ENCODE results near the gene CDCA7L.
"Not testable (repeated sequence)": the region's sequence is repeated elsewhere in the genome, so short reads cannot be mapped to it uniquely, and the experiment has no call there.

CDCA7L gene

DNA sequence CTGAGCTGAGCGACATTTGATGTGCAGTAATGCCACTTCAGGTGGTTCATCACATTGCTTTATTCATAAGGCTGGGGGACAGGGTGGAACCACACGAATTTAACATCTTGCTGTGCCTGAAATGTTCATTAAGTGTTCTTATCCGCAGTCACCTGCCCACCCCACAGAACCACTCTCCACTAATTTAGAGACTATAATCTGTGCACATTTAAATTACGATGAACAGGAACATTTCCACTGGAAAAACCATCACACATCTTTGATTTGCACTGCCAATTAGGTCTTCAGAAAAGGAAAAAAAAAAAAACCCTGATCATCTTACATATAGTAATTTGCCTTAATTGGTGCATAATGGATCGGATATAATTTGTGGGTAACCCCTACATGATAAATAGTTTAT, 2.3 kb downstream of the CDCA7L start:
- DNase-seq (ENCODE audit: low read depth), result no peak

DNA sequence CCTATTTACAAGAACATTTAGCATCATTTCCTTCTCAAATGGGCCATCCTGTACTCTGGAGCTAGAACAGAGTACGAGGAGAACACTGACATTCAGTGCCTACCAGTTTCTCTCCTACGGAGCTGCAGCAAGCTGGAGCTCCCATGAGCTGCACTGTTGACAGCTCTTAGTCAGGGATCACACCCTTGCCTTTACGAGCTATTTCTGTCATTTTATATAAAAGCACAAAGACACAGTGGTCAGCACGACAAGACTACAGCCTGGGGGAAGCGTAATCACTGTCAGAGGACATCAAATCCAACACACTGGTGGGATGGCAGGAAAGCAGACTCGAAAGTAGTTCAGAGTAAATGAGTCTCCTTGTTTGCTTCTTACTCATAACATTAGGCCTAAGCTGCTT, 2.7 kb downstream of the CDCA7L start:
- DNase-seq (ENCODE audit: low read depth), result no peak

DNA sequence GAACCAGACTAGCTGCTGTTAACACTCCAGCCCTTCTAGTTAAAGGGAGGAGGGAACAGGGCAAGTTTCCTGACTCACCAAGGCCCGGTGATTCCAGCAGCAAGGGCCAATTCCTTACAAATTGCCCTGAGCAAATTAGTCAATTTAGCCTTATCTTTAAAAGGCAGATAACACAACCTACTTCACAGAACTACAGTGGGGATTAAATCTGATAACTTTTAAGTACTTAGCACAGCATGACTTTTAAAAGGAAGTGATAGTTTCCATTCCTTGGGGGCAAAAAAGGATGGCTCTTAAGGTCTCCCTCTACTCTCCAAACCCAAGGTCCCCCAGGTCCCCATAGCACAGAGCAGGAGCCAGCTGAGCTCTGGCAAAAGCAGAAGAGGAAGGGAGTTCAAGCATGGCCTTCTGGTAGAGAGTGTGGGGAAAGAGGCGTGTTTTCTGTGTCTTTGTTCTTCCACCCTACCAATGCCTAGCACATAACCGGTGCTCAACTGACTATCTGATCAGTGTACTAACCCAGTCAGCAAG, 4.0 kb downstream of the CDCA7L start:
- no peak for DNase-seq (ENCODE audit: low read depth)

DNA sequence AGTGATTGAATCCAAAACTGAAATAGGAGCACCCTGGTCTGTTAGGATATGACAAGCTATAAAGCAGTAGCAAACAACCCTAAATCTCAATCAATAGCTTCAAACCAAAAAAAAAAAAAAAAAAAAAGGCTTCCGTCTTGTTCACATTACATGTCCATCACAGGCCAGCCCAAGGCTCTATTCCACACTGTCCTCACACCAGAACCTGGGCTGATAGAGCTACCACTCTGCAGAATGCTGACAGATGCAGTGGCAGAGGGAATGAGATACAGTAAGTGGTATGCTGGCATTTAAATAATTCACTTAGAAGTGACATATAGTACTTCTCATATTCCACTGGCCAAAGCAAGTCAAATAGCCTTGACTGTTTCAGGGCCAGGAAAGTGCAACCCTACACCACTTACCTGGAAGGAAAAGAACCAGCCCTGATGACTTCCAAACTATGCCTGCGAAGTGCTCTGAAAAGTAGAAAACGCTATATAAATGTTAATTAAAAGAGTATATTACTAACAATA, 5.8 kb downstream of the CDCA7L start:
- DNase-seq (ENCODE audit: low read depth), result no peak

DNA sequence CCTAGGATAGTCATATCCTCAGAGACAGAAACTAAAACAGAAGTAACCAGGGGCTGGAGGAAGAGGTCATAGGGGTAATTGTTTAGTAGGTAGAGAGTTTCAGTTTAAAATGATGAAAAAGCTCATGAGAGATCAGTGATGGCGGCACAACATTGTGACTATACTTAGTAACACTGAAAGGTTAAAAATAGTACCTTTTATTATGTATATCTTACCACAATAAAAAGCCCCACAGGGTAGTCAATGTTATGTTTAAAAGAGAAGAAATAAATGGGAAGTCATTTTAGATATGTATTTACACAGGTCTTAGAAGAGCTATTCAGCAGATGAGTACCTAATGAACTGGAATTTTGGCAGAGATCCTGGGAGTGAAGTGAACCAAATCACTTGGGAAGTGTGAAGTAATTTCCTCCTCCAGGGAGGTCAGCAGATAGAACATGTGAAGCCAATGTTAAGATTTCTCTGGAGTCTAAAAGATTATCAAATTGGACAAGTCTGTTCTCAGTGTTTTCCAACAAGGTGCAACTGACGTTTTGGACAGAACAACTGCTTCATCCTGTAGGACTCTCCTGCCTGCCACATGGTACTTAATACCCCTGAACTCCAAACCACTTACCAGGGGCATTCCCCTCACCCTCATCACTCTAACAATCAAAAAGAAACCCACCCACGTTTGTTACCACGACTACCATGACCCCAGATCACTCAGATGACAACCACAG, 6.4 kb downstream of the CDCA7L start:
- peak; percentile 30 for DNase-seq (ENCODE audit: low read depth)

DNA sequence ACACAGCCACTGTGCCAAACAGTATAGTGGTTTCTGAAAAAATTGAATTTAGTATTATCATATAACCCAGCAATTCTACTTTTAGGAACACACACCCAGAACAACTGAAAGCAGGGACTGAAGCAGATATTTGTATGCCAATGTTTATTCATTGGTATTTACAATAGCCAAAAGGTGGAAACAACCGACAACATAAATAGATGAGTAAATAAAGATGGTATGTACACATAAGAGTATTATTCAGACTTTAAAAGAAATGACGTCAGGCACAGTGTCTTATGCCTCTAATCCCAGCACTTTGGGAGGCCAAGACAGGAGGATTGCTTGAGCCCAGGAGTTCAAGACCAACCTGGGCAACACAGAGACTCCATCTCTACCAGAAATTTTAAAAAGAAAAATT, 7.2 kb downstream of the CDCA7L start:
- no peak for DNase-seq (ENCODE audit: low read depth)

DNA sequence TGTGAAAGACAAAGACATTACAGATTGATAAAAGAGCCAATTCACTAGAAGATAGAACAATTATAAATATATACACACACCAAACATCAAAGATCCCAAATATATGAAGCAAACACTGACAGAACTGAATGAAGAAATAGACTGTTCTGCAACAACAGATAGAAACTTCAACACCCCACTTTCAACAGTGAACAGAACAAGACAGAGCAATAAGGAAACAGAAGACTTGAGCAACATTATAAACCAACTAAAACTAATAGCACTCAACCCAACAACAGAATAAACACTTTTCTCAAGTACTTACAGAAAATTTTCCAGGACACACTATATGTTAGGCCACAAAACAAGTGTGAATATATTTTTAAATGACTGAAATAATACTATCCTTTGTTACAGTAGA, 10.9 kb downstream of the CDCA7L start:
- no peak for DNase-seq (ENCODE audit: low read depth)

DNA sequence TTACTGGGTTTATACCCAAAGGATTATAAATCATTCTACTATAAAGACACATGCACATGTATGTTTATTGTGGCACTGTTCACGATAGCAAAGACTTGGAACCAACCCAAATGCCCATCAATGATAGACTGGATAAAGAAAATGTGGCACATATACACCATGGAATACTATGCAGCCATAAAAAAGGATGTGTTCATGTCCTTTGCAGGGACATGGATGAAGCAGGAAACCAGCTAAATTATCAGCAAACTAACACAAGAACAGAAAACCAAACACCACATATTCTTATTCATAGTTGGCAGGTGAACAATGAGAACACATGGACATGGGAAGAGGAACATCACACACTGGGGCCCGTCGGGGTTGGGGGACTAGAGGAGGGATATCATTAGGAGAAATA, 12.4 kb downstream of the CDCA7L start:
- DNase-seq (ENCODE audit: low read depth), result not testable (repeated sequence)

DNA sequence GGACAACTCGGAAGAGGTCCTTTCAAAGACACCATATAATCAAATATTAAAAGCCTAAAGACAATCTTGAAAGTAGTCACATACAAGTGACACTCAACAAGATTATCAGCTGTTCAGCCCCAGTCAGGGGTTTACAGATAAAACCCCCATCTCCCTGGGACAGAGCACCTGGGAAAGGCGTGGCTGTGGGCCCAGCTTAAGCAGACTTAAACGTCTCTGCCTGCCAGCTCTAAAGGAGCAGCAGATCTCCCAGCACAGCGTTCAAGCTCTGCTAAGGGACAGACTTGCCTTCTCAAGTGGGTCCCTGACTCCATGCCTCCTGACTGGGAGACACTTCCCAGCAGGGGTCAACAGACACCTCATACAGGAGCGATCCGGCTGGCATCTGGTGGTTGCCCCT, 18.0 kb downstream of the CDCA7L start:
- no peak for DNase-seq (ENCODE audit: low read depth)

DNA sequence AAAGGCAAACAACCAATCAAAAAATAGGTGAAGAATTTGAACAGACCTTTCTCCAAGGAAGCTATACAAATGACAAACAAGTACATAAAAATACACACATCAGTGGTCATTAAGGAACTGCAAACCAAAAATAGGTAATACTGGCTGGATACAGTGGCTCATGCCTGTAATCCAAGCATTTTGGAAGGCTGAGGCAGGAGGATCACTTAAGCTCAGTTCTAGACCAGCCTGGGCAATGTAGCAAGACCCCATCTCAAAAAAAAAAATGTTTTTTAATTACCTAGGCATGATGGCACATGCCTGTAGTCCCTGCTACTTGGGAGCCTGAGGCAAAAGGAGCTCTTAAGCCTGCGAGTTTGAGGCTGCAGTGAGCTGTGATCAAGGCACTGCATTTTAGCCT, 19.3 kb downstream of the CDCA7L start:
- DNase-seq (ENCODE audit: low read depth), result no peak

DNA sequence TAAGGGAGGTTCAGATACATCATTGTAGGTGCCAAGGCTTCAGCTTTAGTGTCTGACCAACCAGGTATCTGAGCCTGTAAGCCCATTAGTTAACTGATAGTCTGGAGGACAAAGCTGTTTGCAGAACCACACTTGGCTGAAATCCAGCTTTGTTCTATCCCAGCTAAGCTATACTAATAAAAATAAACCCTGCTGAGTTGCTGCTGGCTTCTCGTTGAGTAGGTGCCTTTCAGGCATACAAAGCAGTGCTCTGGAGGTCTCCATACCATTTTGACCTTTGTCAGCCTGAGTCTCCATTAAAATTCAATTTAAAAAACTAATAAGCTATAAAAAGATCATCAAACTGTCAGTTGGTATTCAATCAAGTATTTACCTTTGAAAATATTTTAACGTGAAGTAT, 22.0 kb downstream of the CDCA7L start:
- DNase-seq (ENCODE audit: low read depth), result no peak

DNA sequence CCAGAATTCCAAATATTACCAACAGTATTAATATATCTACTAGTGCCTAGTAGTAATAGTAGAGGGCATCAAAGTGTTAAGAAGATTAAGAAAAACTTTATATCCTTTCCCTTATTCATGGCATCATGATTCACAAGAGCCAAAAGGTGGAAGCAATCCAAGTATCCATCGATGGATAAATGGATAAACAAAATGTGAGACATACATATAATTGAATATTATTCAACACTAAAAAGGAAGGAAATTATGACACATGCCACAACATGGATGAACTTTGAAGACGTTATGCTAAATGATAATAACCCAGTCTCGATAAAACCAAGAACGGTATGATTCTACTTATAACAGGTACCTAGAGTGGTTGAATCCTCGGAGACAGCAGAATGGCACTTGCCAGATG, 23.1 kb downstream of the CDCA7L start:
- no peak for DNase-seq (ENCODE audit: low read depth)

DNA sequence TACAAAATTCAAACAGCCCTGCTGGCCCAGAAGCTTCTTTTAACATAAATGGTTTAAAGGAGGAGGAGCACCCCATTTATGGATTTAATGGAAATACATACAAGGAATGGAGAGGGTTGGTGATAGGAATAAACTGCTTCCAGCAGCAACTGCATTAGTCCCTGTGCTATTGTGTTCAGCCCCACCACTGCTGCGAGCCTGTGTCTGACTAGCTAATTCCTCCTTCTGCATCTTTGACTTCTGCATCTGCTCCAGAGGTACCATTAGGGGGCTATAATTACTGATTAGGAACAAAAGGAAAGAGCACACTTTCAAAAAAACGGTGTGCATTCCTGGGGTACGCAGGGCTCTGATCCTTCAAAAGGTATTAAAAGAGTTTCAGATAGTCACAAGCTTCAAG, 24.8 kb downstream of the CDCA7L start:
- no peak for DNase-seq (ENCODE audit: low read depth)

DNA sequence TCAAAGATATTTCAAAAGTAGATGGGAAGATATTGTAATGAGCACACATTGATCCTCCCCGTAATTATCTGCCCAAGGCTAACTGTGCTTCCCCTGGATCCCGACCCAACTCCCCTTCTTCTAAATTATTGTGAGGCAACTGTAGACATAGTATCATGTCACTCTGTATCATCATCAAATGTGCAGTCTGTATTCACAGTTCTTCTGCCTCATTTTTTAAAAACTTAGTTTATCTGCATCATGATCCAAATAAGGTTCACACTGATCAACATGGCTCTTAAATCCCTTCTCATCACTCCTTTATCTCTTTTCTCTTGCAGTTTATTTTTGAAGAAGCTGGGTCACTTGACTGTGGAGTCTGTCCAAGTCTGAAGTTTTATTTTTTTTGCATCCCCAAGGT, 27.5 kb downstream of the CDCA7L start:
- no peak for DNase-seq (ENCODE audit: low read depth)

DNA sequence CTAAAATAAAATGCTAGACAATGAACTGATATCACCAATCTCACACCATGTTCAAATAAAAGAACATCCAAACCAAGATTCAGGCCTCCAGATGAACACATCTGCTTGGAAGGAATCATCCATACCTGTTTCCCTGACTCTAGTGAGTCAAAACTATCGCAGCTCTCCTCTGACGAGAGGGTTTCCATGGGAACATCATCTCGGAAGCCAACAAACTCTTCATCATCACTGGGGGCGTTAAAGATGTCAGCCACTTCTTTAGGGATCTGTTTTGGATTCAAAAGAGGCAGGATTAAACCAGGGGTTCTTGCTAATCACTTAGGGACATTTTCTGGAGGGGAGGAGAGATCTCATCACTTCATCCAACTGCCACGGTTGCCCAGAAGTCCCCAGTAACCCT, 29.1 kb downstream of the CDCA7L start:
- no peak for DNase-seq (ENCODE audit: low read depth)

DNA sequence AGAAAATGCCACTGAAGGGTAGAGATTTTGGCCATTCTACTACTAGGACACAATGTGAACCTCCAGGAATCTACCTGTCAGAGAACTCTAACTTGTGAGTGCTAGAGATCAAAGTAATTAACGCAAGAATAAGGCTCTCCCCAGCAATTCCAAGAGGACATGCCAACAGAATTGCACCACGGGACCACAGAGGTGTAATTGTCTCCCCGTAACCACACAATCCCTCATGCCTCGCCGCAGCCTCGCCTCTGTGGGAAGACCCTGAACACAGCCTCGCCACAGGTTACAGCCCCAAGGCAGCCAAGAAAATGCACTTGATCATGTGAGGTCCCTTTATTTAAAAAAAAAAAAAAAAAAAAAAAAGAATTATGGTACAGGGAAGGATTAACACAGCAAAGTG, 29.5 kb downstream of the CDCA7L start:
- no peak for DNase-seq (ENCODE audit: low read depth)

DNA sequence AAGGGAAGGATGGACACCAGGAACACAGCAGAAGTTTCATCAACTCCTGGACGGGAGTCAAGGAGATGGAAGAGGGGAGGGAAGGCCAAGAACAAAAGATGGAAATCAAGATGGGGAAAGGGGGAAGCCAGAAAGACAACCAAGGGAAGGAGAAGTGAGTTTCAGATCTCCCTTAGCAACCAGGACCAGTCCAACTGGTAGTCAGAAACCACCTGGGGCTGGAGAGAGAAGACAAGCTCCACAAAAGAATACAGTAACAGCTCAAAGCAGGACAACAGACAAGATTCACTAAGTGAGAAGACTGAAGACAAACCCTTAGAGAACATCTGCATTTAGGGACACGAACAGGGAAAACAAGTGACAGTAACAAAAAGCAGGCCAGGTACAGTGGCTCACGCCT, 30.6 kb downstream of the CDCA7L start:
- DNase-seq (ENCODE audit: low read depth), result no peak

DNA sequence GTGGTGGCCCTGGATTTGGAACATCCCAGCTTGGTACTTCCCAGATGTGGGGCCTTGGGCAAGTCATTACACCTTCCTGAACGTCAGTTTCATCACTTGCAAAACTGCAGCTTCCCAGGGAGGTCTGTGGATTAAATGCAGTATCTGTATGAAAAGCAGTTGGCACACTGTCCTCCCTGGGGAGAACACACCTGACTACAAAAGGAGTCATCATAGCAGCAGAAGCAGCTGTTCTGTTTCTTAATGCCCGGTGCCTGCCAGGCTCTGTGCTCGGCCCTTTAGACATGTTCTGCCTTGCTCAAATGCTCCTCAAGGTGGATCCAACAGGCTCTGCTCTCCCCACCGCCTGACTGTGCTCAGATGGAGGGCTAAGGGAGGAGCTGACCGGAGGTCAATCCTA, 31.0 kb downstream of the CDCA7L start:
- no peak for DNase-seq (ENCODE audit: low read depth)

DNA sequence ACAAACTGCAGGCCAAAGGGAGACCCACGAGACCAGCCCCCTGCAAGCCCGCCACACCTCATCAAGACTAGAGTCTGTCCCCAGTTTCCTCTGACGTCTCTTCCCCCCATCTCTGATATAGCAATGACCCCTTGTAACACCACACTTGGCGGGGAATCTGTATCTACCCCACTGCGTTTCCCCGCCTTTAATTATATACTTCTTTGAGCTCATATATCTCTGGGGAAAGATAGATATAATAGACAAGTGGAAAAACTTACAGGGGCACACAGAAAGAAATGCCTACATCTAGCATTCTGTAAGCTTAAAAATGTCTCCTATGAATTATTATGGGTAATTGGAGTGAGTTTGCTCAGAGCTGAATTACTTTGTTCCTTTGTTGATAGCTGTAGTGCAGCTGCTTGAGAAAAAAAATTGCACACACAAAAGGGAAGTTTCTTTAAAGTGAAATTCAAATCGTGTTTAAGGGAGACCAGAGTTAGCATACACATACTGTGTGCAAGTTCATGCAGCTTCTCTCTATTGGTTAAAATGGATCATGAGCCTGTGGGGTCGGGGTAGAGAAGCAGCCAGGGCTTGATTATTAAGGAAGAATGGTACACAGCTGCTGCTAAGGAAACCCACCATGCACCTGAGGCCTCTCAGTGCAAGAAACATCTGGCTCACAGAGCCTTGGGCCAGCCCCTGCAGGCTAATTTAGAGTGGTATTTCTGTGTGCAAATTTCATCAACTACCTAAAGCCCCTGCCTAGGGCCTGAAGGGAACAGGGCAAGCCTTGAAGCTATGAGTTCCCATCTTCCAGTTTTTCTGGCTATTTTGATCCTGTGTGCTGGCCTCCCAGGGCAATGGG, 32.5 kb downstream of the CDCA7L start:
- no peak for DNase-seq (ENCODE audit: low read depth)

DNA sequence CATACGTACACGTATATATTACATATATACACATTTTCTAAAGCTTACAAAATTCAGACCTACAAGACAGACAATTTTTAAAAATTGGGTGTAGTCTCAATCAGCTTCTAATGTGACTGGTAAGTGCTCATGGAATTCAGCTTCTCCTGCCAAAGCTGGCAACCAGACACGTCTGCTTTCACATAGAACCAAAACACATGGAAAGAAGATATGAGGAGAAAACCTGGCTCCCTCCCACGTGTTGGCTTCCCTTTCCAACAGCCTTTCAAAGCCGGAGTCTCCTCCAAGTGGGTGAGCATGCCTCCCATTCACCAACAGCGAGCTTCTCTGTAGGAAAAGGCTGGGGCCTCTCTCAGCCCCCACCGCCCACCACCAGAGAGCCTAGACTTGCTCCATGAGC, 33.4 kb downstream of the CDCA7L start:
- no peak for DNase-seq (ENCODE audit: low read depth)

DNA sequence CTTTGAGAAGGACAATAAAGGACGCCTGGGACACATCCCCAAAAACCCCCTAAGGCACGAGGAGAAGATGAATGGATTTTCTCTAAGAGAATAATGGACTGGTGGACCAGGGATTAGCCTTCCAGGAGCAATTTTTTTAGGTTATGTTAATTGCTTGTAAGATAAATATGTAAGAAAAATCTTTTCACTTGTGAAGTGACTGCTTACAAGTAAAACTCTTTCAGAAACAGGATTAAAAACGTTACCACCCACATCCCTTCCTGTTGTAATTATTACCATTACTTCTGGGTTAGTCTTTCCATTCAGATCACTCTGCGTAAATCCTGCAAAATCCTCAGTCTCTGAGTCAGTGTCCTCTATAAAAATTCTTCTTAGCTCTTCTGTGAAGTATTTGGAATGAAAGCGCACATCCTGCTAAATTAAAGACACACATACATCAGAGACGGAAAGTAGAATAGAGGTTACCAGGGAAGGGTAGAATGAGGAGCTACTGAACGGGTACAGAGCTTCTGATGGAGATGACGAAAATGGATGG, 34.3 kb downstream of the CDCA7L start:
- no peak for DNase-seq (ENCODE audit: low read depth)

DNA sequence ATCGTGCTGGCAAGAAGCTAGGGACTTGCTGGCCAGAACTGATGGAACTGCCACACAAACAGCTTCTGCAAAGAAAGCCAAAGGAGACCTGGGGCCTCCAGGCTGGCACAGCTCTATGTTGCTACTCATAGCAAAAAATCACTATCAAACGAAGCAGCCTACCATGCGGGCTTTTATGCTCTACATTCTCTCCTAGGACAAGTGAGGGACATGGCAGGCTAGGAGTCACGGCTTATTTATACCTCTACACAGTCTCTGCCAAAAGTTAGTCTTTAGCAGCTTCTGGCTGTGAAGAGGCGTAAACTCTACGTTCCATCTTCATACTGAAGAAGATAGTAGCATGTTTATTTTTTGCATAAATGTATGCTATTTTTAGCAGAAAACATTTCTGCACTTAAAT, 35.4 kb downstream of the CDCA7L start:
- no peak for DNase-seq (ENCODE audit: low read depth)

DNA sequence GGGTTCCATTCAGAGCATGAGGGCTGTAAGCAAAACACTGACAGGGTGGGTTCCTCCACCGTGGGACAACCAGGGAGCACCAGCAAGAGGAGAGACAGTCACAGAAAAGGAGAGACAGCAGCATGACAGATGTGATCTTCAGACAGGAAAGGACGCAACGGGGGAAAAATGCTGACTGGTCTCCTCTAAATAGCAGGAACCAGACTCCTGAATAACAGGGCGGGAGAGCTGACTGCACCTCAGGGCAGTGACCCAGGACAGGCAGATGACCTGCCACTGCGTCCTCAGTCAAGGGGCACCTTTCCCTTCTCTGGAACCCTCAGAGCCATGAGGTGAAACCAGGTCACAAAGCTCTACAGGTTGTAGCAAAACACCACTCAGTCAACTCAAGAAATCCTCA, 37.0 kb downstream of the CDCA7L start:
- DNase-seq (ENCODE audit: low read depth), result no peak

Data from stimulated activated CD8-positive, alpha-beta memory T cell treated with anti-CD3 and anti-CD28 coated beads, Interleukin-4, amount 100 ng/mL, for 24 hours (primary cell).